Mucosa of stomach (tissue), 1 donor: ENCODE measurements around the gene POU2AF2.

Experiments used
- H3K27me3 ChIP-seq: one replicate; pipeline ENCODE4 v1.7.0; 2013; ENCODE audit warnings: mild to moderate bottlenecking, low read length; ENCODE audit not compliant: control insufficient read depth, insufficient read depth
- H3K36me3 ChIP-seq: one replicate; pipeline ENCODE4 v1.7.0; 2013; ENCODE audit warnings: low read length; ENCODE audit not compliant: control insufficient read depth, insufficient read depth
- H3K4me1 ChIP-seq: one replicate; pipeline ENCODE4 v1.7.0; 2013; ENCODE audit warnings: mild to moderate bottlenecking, low read length; ENCODE audit not compliant: control insufficient read depth, insufficient read depth
- H3K4me3 ChIP-seq: one replicate; pipeline ENCODE4 v1.7.0; 2013; ENCODE audit warnings: low read length
- H3K9ac ChIP-seq: one replicate; pipeline ENCODE4 v1.7.0; 2013; ENCODE audit warnings: mild to moderate bottlenecking, low read length, moderate library complexity
- H3K9me3 ChIP-seq: one replicate; pipeline ENCODE4 v1.7.0; 2013; ENCODE audit warnings: mild to moderate bottlenecking, low read length, moderate library complexity; ENCODE audit not compliant: control insufficient read depth
- donor health status: Pancreatic carcinoma.

The POU2AF2 gene

GRCh38 chr11:111297696-111298095 lies 52.2 kb downstream of the POU2AF2 start:
- peaks cover 31% of the 10 kb centered on the region for H3K4me1 ChIP-seq
- H3K36me3 ChIP-seq, result peaks cover 8% of the 10 kb centered on the region
- no peak overlapping the region for H3K9ac ChIP-seq
- H3K4me3 ChIP-seq, result no peak overlapping the region
- H3K27me3 ChIP-seq, result no peaks in the 10 kb centered on the region
- no peaks in the 10 kb centered on the region for H3K9me3 ChIP-seq

DNA sequence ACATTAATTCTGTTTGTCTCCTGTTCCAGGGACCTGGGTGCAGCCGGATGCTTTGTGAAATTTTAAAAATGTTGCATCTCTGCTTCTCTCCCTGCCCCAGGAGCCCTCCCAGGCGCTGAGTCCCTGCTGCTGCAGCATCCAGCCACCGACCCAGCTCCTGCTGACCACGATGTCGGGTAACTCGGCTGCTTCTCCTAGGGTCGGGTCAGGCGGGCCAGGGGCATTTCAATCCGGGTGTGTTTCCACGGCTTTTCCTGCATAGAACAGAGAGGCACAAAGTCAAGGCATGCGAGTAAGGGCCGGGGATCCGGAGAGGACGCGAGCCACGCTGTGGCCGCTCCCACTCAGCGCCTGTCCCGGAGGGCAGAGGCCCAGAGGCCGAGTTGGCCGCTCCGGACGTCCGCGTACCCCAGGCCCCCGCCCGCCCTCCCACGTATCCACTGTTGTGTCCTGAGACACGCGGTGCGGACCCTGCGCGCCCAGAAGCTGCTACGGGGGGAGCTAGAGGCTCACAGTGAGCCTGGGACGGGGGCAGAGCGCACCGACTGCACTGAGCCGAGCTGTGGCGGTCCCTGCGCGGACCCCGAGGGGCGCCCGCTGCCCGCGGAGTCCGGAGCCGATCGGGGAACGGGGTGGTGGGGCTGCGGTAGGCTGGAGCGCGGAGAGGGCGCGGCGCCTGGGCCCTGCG lies 53.0 kb downstream of the POU2AF2 start, which contains the start of gene POU2AF3:
POU2AF3 (plus strand) TSS at position 134 of the 688 bp plus-strand sequence; CDS start at position 170, 36 bp downstream.
- H3K4me1 ChIP-seq, result peaks cover 31% of the 10 kb centered on the region

DNA sequence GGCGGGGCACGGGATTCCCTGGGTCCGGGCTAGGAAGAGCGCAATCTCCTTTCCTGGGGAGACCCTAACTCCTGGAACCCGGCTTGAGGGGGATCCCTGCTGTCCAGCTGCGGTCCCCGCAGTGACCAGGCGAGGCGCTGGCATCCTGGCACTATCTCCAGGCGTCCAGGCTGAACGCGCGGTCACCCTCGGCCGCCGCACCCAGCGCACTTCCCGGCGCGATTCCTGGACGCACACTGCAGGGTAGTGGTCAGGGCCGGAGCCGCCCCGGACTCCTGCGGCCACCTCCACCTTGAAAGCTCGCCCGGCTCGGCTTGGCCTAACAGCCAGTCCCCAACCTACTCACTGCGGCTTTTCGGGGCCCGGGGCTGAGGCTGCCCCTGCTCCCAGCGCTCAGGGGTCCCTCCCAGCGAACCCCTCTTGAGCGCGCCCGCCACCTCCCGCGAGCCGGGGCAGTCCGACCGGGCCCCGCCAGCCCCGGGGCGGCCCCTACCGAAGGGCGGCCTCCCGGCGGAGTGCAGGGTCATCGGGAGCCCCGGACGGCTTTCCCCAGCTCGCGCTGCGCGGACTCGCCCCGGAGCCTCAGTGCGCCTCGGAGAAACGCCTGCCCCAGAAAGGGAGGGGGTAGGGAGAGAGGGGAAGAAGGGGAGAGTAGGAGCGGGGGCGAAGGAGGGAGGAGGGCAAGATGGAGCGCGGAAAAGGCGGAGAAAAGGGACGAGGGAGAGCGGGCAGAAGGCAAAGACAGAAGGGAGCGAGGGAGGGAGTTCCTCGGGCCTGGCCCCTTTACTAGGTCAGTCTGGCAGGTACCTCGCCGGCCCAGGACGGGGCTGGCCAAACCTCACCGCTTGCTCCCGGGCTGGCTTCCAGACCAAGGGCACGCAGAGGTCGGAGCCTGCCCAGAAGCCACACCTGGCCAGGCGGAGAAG lies 53.8 kb downstream of the POU2AF2 start:
- H3K4me1 ChIP-seq, result peaks cover 31% of the 10 kb centered on the region
- peaks cover 8% of the 10 kb centered on the region for H3K36me3 ChIP-seq
- no peaks in the 10 kb centered on the region for H3K9me3 ChIP-seq
- peak overlapping the region; percentile 61 for H3K4me3 ChIP-seq
- peak overlapping the region; percentile 87 for H3K9ac ChIP-seq
- no peaks in the 10 kb centered on the region for H3K27me3 ChIP-seq

More for the DNA sequence above, 53.0 kb downstream of the POU2AF2 start, which contains the start of gene POU2AF3:
- Histone ChIP-seq H3K36me3 (peaks cover 8% of the 10 kb centered on the region), H3K9me3 (no peaks in the 10 kb centered on the region), H3K27me3 (no peaks in the 10 kb centered on the region), H3K9ac (peak within 1 kb of the TSS; percentile 87), H3K4me3 (peak within 1 kb of the TSS; percentile 61)

GRCh38 chr11:111300569-111300968 lies 55.0 kb downstream of the POU2AF2 start:
- peaks cover 31% of the 10 kb centered on the region for H3K4me1 ChIP-seq
- no peaks in the 10 kb centered on the region for H3K27me3 ChIP-seq
- no peaks in the 10 kb centered on the region for H3K9me3 ChIP-seq
- H3K9ac ChIP-seq, result peak overlapping the region; percentile 87
- H3K4me3 ChIP-seq, result peak overlapping the region; percentile 25
- H3K36me3 ChIP-seq, result peaks cover 8% of the 10 kb centered on the region

DNA sequence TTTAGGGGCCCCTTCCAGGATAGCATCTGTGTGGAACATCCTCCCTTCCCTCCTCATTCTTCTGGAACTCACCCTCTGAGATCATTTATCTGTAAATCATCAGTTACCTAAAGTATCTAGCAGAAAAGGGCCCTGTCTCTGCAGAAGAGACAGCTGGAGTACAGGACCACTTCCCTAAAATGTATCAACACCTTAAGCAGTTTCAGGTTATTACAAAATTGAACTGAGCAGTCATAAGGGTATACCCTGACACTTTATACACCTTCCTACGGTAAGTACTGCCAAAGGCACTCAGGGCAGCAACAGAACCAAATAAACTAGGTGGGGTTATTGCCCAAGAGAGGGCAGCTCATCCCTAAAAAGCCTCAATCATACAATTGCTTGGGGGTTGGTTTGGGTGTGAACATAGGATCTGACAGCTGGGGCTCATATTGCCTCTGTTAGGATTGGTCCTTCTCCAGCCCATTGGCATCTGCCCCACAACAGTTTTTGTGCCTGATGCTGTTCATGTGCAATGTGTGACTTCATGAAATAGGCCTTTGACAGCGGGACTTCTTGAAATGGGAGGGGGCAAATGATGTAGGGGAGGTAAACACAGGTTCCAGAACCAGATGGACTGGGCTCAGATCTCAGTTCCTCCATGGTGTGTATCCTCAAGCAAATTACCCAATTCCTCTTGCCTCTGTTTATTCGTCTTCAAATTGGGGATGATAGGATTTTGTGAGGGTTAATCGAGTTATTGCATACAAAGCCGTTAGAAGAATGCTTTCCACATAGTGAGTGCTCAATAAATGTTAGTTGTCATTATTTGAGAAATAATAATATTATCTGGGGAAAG lies 55.7 kb downstream of the POU2AF2 start:
- Histone ChIP-seq H3K27me3 (no peaks in the 10 kb centered on the region), H3K4me1 (peaks cover 31% of the 10 kb centered on the region), H3K9me3 (no peaks in the 10 kb centered on the region), H3K9ac (peak overlapping the region; percentile 87), H3K36me3 (peaks cover 8% of the 10 kb centered on the region), H3K4me3 (peak overlapping the region; percentile 25)

DNA sequence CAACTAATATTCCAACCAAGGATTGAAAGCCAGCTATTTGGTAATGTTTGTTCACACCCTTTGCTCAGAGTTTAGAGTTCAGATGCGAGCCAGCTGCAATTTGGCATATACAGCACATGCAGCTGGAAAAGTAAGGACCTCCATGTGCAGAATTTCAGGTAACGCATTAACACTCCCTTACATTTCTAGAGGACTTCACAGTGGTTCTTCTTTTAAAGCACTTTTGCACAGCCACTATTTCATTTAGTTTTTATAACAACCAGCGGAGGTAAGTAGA lies 56.3 kb downstream of the POU2AF2 start:
- Histone ChIP-seq H3K9ac (no peak overlapping the region), H3K4me3 (no peak overlapping the region), H3K4me1 (peaks cover 31% of the 10 kb centered on the region)

GRCh38 chr11:111302298-111302697 lies 56.8 kb downstream of the POU2AF2 start:
- Histone ChIP-seq H3K9me3 (no peaks in the 10 kb centered on the region), H3K36me3 (peaks cover under 1% of the 10 kb centered on the region), H3K9ac (peak overlapping the region; percentile 50), H3K27me3 (no peaks in the 10 kb centered on the region), H3K4me3 (peak overlapping the region; percentile 20), H3K4me1 (peaks cover 34% of the 10 kb centered on the region)

More for the DNA sequence above, 56.3 kb downstream of the POU2AF2 start:
- H3K36me3 ChIP-seq, result peaks cover 5% of the 10 kb centered on the region
- no peaks in the 10 kb centered on the region for H3K9me3 ChIP-seq
- H3K27me3 ChIP-seq, result no peaks in the 10 kb centered on the region

DNA sequence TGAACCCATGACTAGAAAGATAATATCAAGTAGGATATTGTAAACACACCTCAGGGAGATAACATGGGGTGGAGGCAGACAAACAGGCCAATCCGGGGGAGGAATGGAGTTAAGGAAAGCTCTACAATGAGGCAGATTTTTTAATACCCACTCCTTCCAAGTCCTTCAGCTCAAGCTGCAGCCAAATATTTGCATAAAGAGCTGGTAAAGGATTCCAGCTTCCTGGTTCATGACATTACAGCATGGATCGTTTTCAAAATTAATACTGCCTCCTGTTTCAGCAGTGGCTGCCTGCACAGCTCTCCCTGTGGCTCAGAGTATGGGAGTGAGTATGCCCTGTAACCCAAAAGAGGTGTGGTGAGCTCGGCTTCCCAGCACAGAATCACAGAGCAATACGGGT lies 57.9 kb downstream of the POU2AF2 start:
- Histone ChIP-seq H3K4me3 (no peak overlapping the region), H3K27me3 (no peaks in the 10 kb centered on the region), H3K36me3 (no peaks in the 10 kb centered on the region), H3K9ac (peak overlapping the region; percentile 50), H3K4me1 (peaks cover 32% of the 10 kb centered on the region), H3K9me3 (no peaks in the 10 kb centered on the region)

- Histone ChIP-seq H3K4me1 (peaks cover 36% of the 10 kb centered on the region), H3K9ac (no peak overlapping the region), H3K4me3 (no peak overlapping the region), H3K27me3 (no peaks in the 10 kb centered on the region), H3K9me3 (no peaks in the 10 kb centered on the region), H3K36me3 (no peaks in the 10 kb centered on the region)
Measured at GRCh38 chr11:111305162-111305802, 59.8 kb downstream of the POU2AF2 start.

DNA sequence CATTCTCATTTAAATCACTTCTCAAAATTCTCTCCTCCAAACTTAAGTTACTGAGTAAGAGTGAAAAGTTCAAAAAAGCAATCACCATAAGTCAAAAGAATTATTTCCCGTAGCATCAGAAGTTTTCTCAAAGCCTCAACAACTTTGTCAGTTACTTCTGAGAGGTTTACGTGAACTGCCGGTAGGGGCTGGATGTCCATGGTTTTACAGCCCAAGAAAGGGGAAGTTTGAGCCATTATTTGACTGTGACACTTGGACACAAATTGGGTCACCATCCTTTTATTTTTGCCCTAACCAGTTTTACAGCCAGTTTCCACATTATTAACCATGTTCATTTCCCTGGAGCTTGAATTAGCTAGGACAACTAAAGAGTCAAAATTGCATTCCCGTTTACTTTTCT lies 60.4 kb downstream of the POU2AF2 start:
- Histone ChIP-seq H3K4me3 (no peak overlapping the region), H3K27me3 (no peaks in the 10 kb centered on the region), H3K9me3 (no peaks in the 10 kb centered on the region), H3K9ac (no peak overlapping the region), H3K36me3 (no peaks in the 10 kb centered on the region), H3K4me1 (peaks cover 37% of the 10 kb centered on the region)

GRCh38 chr11:111306321-111306720 lies 60.8 kb downstream of the POU2AF2 start:
- Histone ChIP-seq H3K4me1 (peaks cover 36% of the 10 kb centered on the region), H3K27me3 (no peaks in the 10 kb centered on the region), H3K9ac (no peak overlapping the region), H3K36me3 (no peaks in the 10 kb centered on the region), H3K9me3 (no peaks in the 10 kb centered on the region), H3K4me3 (no peak overlapping the region)
